Ectodermal cell (in vitro differentiated cells): ENCODE measurements around the gene IDS.
A peak's percentile ranks its signal among the peaks of the same experiment; 100 is the strongest.
"Not testable (repeated sequence)": the region's sequence is repeated elsewhere in the genome, so short reads cannot be mapped to it uniquely, and the experiment has no call there.

Source experiments
- H3K27ac ChIP-seq: 2 replicates; pipeline ENCODE4 v1.7.0; 2013; ENCODE audit warnings: mild to moderate bottlenecking, low read depth, low read length; ENCODE audit not compliant: insufficient read depth, poor library complexity, severe bottlenecking
- H3K27me3 ChIP-seq: 2 replicates; pipeline ENCODE4 v1.7.0; 2013; ENCODE audit warnings: mild to moderate bottlenecking, low read length; ENCODE audit not compliant: insufficient read depth, control insufficient read depth, poor library complexity, severe bottlenecking
- H3K36me3 ChIP-seq: one replicate; pipeline ENCODE4 v1.7.0; 2013; ENCODE audit warnings: low read length; ENCODE audit not compliant: control insufficient read depth, insufficient read depth
- H3K4me1 ChIP-seq: one replicate; pipeline ENCODE4 v1.7.0; 2013; ENCODE audit warnings: low read length; ENCODE audit not compliant: control insufficient read depth, insufficient read depth
- H3K4me3 ChIP-seq: 2 replicates; pipeline ENCODE4 v1.7.0; 2013; ENCODE audit warnings: low read depth, low read length, control low read depth; ENCODE audit not compliant: insufficient read depth
- H3K9me3 ChIP-seq: 2 replicates; pipeline ENCODE4 v1.7.0; 2013; ENCODE audit warnings: mild to moderate bottlenecking, low read length, moderate library complexity; ENCODE audit not compliant: control insufficient read depth
- WGBS, 2 experiments: methylation state at CpG; one replicate each; pipeline ENCODE4 v1.1.7; 2013; ENCODE audit warnings: missing lambda C conversion rate in 2 of 2; 5-methylcytosine and 5-hydroxymethylcytosine counted together

IDS gene

DNA sequence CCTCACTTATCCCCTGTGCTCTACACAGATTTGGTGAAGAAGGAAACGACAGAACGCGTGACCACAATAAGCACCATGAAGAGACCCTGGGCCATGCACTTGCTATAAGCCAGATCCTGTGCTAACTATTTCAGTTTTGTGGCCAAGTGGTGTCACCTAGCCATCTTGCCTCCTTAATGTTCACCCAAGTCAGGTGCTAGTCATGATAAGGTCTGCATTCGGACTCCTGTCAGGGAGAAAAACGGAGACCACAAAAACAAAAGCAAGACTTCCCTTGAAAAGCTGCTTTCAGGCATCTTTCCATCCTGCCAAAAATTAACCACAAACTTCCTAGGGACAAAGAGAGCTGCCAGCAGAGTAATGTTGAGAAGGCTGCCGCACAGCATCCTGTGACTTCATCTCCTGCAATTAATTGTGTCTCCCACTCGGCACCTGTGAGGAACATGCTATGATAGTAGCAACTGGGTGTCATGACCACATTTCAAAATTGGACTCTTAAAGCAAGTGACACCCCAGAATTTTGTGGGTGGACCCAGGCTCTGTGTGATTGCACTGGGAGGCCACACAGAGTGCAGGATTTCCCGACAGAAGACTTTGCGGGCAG, 8.8 kb upstream of the IDS start:
- WGBS, 2 experiments: 92 to 95% methylated on average over 9 of the region's 9 CpGs
- no peak overlapping the region for H3K27ac ChIP-seq

DNA sequence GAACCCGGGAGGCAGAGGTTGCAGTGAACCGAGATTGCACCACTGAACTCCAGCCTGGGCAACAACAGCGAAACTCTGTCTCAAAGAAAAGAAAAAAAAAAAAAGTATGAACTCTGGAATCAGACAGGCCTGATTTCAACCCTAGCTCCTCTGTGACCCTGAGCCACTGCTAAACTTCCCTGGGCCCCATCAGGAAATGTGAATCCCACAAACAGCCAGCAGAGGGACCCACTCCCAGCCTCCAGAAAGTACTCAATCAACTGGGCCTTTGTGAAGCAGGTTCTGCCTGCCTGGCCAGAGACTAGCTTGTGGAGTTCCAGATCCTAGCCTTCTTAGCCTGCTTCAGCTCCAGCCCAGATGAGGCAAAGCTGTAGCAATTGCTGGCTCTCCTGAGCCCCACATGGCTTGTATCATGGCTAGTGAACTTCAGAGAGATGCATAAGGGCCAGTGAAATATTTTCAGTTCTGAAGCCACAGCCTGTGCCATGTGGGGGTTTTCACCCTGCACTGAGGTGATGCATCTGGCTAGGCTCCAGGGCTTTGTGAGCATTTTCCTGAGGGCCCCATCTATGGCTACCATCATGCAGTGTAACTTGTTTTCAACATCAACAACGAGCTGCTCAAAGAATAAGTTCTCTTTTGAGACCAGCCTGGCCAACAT, 7.2 kb upstream of the IDS start:
- WGBS, 2 experiments: 84 to 96% methylated on average over 4 of the region's 4 CpGs

More for the DNA sequence above, 8.8 kb upstream of the IDS start:
- Histone ChIP-seq H3K36me3 (no peaks in the 10 kb centered on the region), H3K4me3 (no peak overlapping the region), H3K27me3 (no peaks in the 10 kb centered on the region), H3K4me1 (no peaks in the 10 kb centered on the region), H3K9me3 (no peaks in the 10 kb centered on the region)

DNA sequence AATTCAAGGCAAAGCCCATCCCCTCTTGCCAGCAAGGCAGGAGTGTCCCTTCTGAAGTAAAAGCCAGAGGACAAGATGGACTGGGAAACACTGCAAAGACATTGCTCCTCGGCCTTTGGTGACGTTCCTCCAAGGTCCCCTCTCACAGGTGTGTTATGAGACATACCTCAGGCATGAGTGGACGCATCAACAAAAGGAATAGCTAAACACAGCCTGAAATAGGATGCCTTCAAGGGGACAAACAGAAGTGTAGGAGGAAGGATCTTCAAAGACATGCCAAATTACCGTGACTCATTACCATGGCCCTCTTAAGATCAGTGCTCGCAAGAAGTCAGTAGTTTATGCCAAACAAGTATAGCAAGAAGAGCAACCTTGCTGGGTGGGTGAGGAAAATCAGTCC, 6.0 kb upstream of the IDS start:
- 77 to 82% methylated on average over 5 of the region's 5 CpGs for WGBS, 2 experiments
- no peaks in the 10 kb centered on the region for H3K4me1 ChIP-seq
- H3K27me3 ChIP-seq: no peaks in the 10 kb centered on the region
- no peaks in the 10 kb centered on the region for H3K36me3 ChIP-seq
- no peaks in the 10 kb centered on the region for H3K9me3 ChIP-seq
- H3K4me3 ChIP-seq: no peak overlapping the region
- H3K27ac ChIP-seq: no peak overlapping the region

More for the DNA sequence above, 7.2 kb upstream of the IDS start:
- Histone ChIP-seq H3K4me1 (no peaks in the 10 kb centered on the region), H3K4me3 (no peak overlapping the region), H3K27ac (no peak overlapping the region), H3K9me3 (no peaks in the 10 kb centered on the region), H3K27me3 (no peaks in the 10 kb centered on the region), H3K36me3 (no peaks in the 10 kb centered on the region)

DNA sequence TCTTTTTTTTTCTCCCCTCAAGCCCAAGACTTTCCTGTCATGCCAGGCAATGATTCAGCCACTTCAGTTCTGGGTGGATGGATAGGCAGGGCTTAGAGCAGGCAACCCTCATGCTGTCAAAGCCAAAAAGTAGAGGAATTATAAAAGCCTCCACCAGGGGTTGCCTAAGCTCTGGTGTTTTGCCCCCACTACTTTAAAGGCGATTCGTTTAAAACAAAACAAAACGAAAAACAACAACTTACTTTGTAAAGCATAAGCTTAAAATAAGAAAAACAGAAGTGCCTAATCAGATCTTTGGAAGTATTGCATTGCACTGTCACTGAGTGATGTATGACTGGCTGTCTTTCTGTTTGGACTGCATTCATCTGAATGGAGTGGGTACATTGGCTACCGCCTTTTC, 5.3 kb upstream of the IDS start:
- Histone ChIP-seq H3K27me3 (no peaks in the 10 kb centered on the region), H3K4me3 (no peak overlapping the region), H3K9me3 (no peaks in the 10 kb centered on the region), H3K36me3 (no peaks in the 10 kb centered on the region), H3K4me1 (no peaks in the 10 kb centered on the region), H3K27ac (no peak overlapping the region)
- 48% methylated on average over 4 of the region's 4 CpGs; no CpG with 5 or more reads in 1 of the 2 experiments for WGBS, 2 experiments

DNA sequence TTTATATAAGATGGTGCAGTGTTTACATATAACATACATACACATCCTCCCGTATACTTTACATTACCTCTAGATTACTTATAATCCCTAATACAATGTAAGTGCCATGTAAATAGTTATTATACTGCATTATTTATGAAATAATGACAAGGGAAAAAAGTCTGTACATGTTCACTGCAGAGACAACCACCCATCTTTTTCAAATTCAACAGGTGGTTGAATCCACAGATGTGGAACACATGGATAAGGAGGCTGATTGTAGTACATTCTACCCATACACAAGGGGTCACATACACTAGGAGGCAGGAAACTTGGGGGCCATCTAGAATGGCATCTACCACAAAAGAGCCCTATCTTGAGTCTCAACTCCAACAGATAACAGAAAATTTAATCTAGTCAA, 3.4 kb upstream of the IDS start:
- Histone ChIP-seq H3K4me3 (no peak overlapping the region), H3K27me3 (no peaks in the 10 kb centered on the region), H3K27ac (no peak overlapping the region), H3K4me1 (peaks cover 7% of the 10 kb centered on the region), H3K9me3 (no peaks in the 10 kb centered on the region), H3K36me3 (no peaks in the 10 kb centered on the region)
- no CpG with 5 or more reads among the region's 1 CpG for WGBS, 2 experiments

DNA sequence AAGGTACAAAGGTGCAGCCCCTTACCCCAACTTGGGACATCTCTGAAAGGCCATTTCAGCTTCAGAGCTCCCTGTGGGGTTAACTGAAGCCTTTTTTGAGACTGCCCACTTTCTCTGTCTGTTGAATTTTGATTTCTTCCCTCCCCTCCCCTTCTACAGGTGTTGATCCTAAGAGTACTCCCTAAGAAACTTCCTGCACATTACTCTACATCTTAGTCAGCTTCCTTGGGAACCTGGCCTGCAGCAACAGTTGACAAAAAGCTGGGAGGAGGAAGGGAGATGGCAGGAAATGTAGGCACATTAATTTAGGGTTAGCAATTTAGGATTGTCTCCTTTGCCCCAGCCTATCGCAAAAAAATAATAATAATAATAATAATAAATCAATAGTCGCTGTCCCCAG, 1.2 kb upstream of the IDS start:
- Histone ChIP-seq H3K27ac (no peak overlapping the region), H3K36me3 (no peaks in the 10 kb centered on the region), H3K4me1 (peaks cover 7% of the 10 kb centered on the region), H3K9me3 (no peaks in the 10 kb centered on the region), H3K4me3 (no peak overlapping the region), H3K27me3 (no peaks in the 10 kb centered on the region)
- WGBS, 2 experiments: no CpG with 5 or more reads among the region's 2 CpGs

DNA sequence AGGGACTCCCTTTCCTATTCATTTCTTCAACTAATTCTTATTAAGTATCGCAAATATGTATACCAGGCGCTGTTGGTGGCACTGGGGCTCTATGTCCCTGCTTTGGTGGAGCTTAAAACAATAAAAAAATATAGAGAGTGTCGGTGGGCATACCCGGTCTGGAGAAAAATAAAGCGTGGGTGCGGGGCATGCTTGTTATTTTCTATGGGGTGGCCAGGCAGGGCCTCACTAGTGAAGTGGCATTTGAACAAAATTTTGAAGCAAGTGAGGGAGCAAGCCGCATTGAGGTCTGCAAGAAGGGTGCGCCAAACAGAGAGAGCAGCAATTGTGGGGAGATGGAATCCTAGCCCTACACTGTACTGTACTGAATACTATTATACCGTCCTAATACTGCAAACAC, 565 bp upstream of the IDS start:
- H3K9me3 ChIP-seq: no peaks in the 10 kb centered on the region
- peaks cover 7% of the 10 kb centered on the region for H3K4me1 ChIP-seq
- no peaks in the 10 kb centered on the region for H3K27me3 ChIP-seq
- no peak overlapping the region for H3K4me3 ChIP-seq
- H3K36me3 ChIP-seq: no peaks in the 10 kb centered on the region
- WGBS, 2 experiments: 90 to 94% methylated on average over 9 of the region's 9 CpGs
- no peak overlapping the region for H3K27ac ChIP-seq

DNA sequence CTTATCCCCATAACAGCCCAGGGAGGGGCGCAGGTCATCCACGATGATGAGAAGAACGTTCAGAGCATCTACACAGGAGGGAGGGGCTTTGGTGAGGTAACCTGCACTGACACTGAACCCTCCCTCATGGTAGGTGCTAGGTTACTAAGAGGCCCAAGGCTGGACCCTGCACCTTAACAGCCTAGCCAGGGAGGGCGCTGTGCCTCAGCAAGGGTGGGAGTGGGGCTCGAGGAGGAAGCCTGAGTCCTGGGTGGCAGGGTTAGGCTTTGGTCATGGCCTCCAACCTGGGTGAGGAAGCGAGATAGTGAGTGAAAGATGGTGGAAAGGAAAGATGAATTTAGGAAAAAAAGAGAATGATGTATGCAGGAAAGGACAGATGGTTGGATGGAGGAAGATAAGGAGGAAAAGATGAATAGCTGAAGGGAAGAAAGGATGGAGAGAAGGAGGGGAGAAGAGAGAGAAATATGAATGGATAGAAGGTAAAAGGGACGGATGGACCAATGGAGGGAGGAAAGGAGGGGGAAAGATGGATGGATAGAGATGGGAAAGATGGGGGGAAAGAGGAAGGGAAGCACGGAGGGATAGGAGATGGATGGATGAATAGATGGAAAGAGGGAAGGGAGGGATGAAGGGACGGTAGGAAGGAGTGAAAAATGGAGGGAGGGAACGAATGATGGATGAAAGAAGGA, 736 bp downstream of the IDS start:
- Histone ChIP-seq H3K9me3 (no peaks in the 10 kb centered on the region), H3K36me3 (no peaks in the 10 kb centered on the region), H3K27me3 (no peaks in the 10 kb centered on the region), H3K4me3 (peak overlapping the region; percentile 45), H3K4me1 (peaks cover 7% of the 10 kb centered on the region), H3K27ac (no peak overlapping the region)
- WGBS, 2 experiments: 62% methylated on average over 10 of the region's 10 CpGs

DNA sequence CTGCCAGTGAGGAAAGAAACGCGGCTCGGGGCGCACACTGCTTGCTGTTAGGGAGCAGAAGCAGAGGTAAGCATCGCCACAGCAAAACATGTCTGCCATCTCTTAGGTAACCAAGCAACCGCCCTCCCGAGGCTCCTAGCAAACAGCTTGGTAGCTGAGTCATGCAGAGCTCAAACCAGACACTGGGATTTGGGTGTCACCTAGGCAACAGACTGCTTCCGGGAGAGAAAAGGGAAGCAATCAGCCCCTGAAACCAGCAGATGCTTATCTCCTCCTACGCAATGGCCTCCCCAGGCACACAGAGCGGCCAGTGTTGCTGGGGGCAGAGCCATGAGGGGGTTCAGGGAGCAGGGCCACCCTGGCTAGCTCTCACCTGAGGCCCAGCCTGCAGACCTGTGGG, 1.7 kb downstream of the IDS start:
- not testable (repeated sequence) for H3K36me3 ChIP-seq, H3K27ac ChIP-seq, H3K4me3 ChIP-seq, H3K4me1 ChIP-seq, H3K27me3 ChIP-seq, H3K9me3 ChIP-seq
- WGBS, 2 experiments: 54 to 58% methylated on average over 6 of the region's 10 CpGs

DNA sequence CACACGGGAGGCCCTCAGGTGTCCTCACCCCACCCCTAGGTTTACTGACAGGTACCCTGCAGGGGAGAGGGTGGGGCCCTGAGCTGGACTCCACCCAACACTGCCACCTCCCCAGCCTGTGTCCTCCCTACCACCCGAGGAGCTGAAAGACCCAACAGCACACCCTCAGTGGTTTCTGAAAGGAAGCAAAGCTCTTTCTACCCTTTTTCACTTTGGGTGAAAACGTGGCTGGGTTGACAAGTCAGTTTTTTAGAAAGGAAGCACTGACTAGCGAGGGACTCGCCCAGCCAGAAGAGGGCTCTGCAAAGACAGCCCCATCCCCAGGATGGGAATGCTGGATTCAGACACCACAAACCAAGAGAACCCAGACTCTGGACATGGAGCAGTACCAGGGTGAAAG, 2.2 kb downstream of the IDS start:
- not testable (repeated sequence) for H3K4me3 ChIP-seq, H3K27ac ChIP-seq, H3K36me3 ChIP-seq, H3K27me3 ChIP-seq, H3K4me1 ChIP-seq, H3K9me3 ChIP-seq
- 80 to 83% methylated on average over 2 to 4 of the region's 5 CpGs for WGBS, 2 experiments
